ENCODE measurements around the gene ACKR2. TPM values are rescaled to one million over a fixed set of nuclear protein-coding genes. Genes with fewer than 3 reads are reported as not detected.

ACKR2 gene
- total RNA-seq, 1 experiment from 2014 or later, result 0.45 TPM

GRCh38 chr3:42872718-42873117 lies 63.5 kb downstream of the ACKR2 start:
- Mint-ChIP-seq H3K9me3 (ENCODE audit: low read depth, unreplicated experiment) (no peaks in the 10 kb centered on the region), H3K27me3 (ENCODE audit: unreplicated experiment) (peaks cover 94% of the 10 kb centered on the region), H3K36me3 (ENCODE audit: insufficient read depth, unreplicated experiment) (no peaks in the 10 kb centered on the region), H3K4me3 (ENCODE audit: low read depth, unreplicated experiment) (no peak overlapping the region), H3K4me1 (ENCODE audit: low read depth, unreplicated experiment) (no peaks in the 10 kb centered on the region), H3K27ac (ENCODE audit: unreplicated experiment) (no peak overlapping the region)
- intact Hi-C loops (cut with micrococcal nuclease; ENCODE audit: unreplicated experiment), result no loop called here
- no peak for TF ChIP-seq CTCF (IDR thresholded peaks at IDR 0.05; ENCODE audit: unreplicated experiment)
- no TSS peak for BruUV-seq (replicated peaks)
- CTCF ChIA-PET, result no interaction called here
- no peak for DNase-seq

GRCh38 chr3:42873221-42873982 lies 64.2 kb downstream of the ACKR2 start:
- Mint-ChIP-seq H3K4me1 (ENCODE audit: low read depth, unreplicated experiment) (no peaks in the 10 kb centered on the region), H3K36me3 (ENCODE audit: insufficient read depth, unreplicated experiment) (no peaks in the 10 kb centered on the region), H3K27ac (ENCODE audit: unreplicated experiment) (no peak overlapping the region), H3K9me3 (ENCODE audit: low read depth, unreplicated experiment) (no peaks in the 10 kb centered on the region), H3K27me3 (ENCODE audit: unreplicated experiment) (peaks cover 92% of the 10 kb centered on the region), H3K4me3 (ENCODE audit: low read depth, unreplicated experiment) (no peak overlapping the region)
- TF ChIP-seq CTCF (IDR thresholded peaks at IDR 0.05; ENCODE audit: unreplicated experiment), result no peak
- CTCF ChIA-PET, result interaction anchor here (0.5 kb wide), 1 partner anchor 283 kb away, joined by 3 read pairs; the partner anchor contains the start of gene SS18L2
- no TSS peak for BruUV-seq (replicated peaks)
- DNase-seq, result no peak
- intact Hi-C loops (cut with micrococcal nuclease; ENCODE audit: unreplicated experiment), result no loop called here

GRCh38 chr3:42874749-42875148 lies 65.5 kb downstream of the ACKR2 start:
- peaks cover 88% of the 10 kb centered on the region for H3K27me3 Mint-ChIP-seq (ENCODE audit: unreplicated experiment)
- H3K4me1 Mint-ChIP-seq (ENCODE audit: low read depth, unreplicated experiment), result no peaks in the 10 kb centered on the region
- CTCF ChIA-PET, result no interaction called here

GRCh38 chr3:42875325-42876151 lies 66.3 kb downstream of the ACKR2 start, which contains the start of gene CYP8B1:
TSS of gene CYP8B1 (minus strand) at chr3:42875879. CDS start at chr3:42875816, 63 bp downstream.
- H3K4me3 Mint-ChIP-seq (ENCODE audit: low read depth, unreplicated experiment), result no peak within 1 kb of the TSS
- H3K36me3 Mint-ChIP-seq (ENCODE audit: insufficient read depth, unreplicated experiment), result peaks cover 6% of the 10 kb centered on the region
- CTCF ChIA-PET, result interaction anchor here (0.6 to 1.0 kb wide), 2 partner anchors 46 to 51 kb away, joined by 3 to 8 read pairs; no protein-coding TSS in a partner anchor
- intact Hi-C loops (cut with micrococcal nuclease; ENCODE audit: unreplicated experiment), result no loop called here
- no TSS peak for BruUV-seq (replicated peaks)
- H3K9me3 Mint-ChIP-seq (ENCODE audit: low read depth, unreplicated experiment), result no peaks in the 10 kb centered on the region
- H3K27me3 Mint-ChIP-seq (ENCODE audit: unreplicated experiment), result peaks cover 84% of the 10 kb centered on the region
- no peak for TF ChIP-seq CTCF (IDR thresholded peaks at IDR 0.05; ENCODE audit: unreplicated experiment)
- DNase-seq, result no peak
- H3K27ac Mint-ChIP-seq (ENCODE audit: unreplicated experiment), result no peak within 1 kb of the TSS
- H3K4me1 Mint-ChIP-seq (ENCODE audit: low read depth, unreplicated experiment), result no peaks in the 10 kb centered on the region

More at GRCh38 chr3:42874749-42875148, 65.5 kb downstream of the ACKR2 start:
- Mint-ChIP-seq H3K9me3 (ENCODE audit: low read depth, unreplicated experiment) (no peaks in the 10 kb centered on the region), H3K4me3 (ENCODE audit: low read depth, unreplicated experiment) (no peak overlapping the region), H3K36me3 (ENCODE audit: insufficient read depth, unreplicated experiment) (no peaks in the 10 kb centered on the region), H3K27ac (ENCODE audit: unreplicated experiment) (no peak overlapping the region)
- intact Hi-C loops (cut with micrococcal nuclease; ENCODE audit: unreplicated experiment), result no loop called here
- no peak for DNase-seq
- no TSS peak for BruUV-seq (replicated peaks)
- no peak for TF ChIP-seq CTCF (IDR thresholded peaks at IDR 0.05; ENCODE audit: unreplicated experiment)
